Kidney epithelial cell (primary cell): Measurements from ENCODE around the gene NPHP4. TPM values are rescaled to one million over a fixed set of nuclear protein-coding genes. Genes with fewer than 3 reads are reported as not detected.

ENCODE experiments used
- DNase-seq: peaks from one replicate; pipeline ENCODE4 v3.0.0-alpha.2; 2010; ENCODE audit warnings: low read depth
- H3K27me3 ChIP-seq: 2 replicates; pipeline ENCODE4 v1.6.0; 2011; ENCODE audit warnings: low read length; ENCODE audit not compliant: control insufficient read depth, insufficient read depth
- H3K36me3 ChIP-seq: 2 replicates; pipeline ENCODE4 v1.5.1; 2011; ENCODE audit warnings: low read length; ENCODE audit not compliant: control insufficient read depth, insufficient read depth
- H3K4me3 ChIP-seq: 2 replicates; pipeline ENCODE4 v1.5.1; 2011; ENCODE audit warnings: low read depth, mild to moderate bottlenecking, control low read depth, low read length
- total RNA-seq: library from RNA; depleted of rRNA; stranded (reverse); fragments of >200 nt; gene quantifications from 2 replicates; pipeline ENCODE4 v1.2.3, GENCODE V29; 2015
- TF ChIP-seq, protein P1 (sequence below): IDR thresholded peaks from 2 replicates; pipeline ENCODE4 v1.5.1; 2011; ENCODE audit warnings: mild to moderate bottlenecking, moderate library complexity, low read length, control low read depth, inconsistent platforms; ENCODE audit not compliant: insufficient read depth, poor library complexity, severe bottlenecking

Gene NPHP4
- total RNA-seq, 1 donor from 2014 or later, result 6.6 TPM

DNA sequence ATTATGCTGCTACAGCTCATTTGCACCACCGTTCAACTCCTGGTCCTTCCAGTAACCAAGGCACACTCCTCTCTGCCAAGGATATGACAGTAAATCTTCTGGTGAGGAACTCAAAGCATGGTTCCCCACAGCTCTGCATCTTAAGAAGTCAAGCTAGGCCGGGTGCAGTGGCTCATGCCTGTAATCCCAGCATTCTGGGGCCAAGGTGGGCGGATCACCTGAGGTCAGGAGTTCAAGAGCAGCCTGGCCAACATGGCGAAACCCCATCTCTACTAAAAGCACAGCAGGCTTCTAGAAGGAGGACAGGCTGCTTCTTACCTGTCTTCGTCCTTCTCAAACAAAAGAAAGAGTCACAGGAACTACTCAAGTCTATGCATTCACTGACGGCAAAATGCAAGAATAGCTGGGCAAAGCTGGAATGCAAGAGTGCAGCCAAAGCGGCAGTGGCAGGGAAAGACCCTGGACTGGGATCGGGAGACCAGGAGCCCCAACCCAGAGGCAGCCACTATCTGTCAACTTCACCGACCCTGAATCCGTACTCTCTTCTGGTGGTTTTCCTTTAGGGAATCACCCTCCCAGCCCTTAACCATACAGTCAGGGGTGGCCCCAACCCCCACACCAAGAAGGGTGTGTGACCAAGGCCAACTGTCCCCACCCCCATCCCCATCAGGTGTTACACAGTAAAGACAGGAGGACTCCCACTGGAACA is 75.5 kb downstream of the NPHP4 start:
- H3K27me3 ChIP-seq, result no peaks in the 10 kb centered on the region
- H3K4me3 ChIP-seq, result no peak overlapping the region
- TF ChIP-seq, protein P1, sequence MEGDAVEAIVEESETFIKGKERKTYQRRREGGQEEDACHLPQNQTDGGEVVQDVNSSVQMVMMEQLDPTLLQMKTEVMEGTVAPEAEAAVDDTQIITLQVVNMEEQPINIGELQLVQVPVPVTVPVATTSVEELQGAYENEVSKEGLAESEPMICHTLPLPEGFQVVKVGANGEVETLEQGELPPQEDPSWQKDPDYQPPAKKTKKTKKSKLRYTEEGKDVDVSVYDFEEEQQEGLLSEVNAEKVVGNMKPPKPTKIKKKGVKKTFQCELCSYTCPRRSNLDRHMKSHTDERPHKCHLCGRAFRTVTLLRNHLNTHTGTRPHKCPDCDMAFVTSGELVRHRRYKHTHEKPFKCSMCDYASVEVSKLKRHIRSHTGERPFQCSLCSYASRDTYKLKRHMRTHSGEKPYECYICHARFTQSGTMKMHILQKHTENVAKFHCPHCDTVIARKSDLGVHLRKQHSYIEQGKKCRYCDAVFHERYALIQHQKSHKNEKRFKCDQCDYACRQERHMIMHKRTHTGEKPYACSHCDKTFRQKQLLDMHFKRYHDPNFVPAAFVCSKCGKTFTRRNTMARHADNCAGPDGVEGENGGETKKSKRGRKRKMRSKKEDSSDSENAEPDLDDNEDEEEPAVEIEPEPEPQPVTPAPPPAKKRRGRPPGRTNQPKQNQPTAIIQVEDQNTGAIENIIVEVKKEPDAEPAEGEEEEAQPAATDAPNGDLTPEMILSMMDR, result no peak
- DNase-seq, result no peak
- H3K36me3 ChIP-seq, result no peaks in the 10 kb centered on the region

DNA sequence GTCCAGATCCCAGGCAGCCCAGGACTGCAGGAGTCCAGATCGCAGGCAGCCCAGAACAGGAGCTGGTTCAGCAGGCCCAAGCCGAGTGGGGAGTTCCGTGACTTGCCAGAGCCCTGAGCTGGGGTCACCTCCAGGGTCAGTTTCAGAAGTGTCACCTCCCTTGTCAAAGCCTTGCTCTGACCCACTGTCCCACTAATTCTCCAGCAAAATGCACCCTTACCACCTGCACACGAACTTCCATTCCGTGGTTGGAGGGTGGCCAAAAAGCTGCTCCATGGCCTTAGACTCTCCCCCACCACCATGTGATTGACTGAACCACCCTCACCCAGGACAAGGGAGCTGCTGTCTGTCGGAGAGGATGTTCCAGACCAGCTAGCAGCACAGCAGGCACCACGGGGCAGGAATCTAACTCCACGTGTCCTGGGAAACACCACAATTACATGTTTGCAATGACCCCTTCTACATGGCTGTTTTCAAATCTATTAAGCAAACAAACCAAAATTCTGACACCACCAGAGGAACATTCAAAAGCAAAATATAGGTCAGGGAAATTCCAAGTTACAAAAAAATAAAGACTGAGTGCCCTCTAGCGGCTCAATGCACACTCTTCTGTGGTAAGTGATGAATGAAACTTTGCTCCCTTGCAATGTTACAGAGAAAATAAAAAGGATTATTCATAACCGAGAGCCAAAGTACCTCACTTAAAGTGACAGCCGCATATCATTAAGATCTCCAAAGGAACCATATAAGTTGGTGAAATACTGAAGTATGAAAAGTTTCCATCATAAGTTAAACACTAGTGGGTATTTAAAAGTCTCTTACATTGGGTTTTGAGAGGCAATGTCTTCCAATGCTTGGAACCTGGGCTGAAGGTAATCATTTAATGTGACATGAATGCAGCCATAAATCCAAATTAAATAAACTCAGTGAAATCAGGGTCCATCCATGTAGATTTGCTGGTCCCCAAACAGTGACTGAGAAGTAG is 76.3 kb downstream of the NPHP4 start:
- TF ChIP-seq, protein P1, result peak; percentile 66
- no peak for DNase-seq
- Histone ChIP-seq H3K36me3 (no peaks in the 10 kb centered on the region), H3K4me3 (no peak overlapping the region), H3K27me3 (no peaks in the 10 kb centered on the region)

DNA sequence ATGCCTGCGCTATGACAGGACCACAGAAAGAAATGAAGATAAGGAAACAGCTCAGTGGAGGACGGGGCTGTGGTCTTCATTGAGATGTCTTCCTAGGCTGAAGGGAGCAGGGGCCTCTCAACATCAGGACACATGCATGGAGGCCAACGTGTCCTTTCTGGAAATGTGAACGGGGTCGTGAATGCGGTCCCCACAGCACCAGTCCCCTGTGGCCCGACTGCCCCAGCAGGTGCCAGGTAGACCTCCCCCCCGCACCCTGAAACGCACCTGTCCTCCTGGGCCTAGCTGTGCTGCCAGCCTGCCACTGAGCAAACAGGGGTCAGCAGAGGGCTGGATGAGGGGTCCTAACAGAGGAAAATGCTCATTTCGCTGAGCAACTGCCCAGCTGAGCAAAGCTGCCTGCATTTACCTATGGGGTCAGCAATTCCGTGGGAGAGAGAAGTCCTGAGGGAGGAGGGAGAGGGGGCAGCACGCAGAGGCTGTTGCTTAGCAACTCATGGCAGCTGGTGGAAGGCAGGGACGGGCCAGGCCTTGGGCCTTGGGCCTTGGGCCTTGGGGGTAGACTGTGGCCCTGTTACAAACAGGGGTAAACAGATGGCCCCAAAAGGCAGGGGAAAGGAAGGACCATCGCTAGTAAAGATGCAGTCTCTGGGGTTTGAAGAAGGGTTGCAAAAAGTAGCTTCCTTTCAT is 77.4 kb downstream of the NPHP4 start:
- TF ChIP-seq, protein P1, result no peak
- Histone ChIP-seq H3K27me3 (no peaks in the 10 kb centered on the region), H3K4me3 (no peak overlapping the region), H3K36me3 (no peaks in the 10 kb centered on the region)
- no peak for DNase-seq

DNA sequence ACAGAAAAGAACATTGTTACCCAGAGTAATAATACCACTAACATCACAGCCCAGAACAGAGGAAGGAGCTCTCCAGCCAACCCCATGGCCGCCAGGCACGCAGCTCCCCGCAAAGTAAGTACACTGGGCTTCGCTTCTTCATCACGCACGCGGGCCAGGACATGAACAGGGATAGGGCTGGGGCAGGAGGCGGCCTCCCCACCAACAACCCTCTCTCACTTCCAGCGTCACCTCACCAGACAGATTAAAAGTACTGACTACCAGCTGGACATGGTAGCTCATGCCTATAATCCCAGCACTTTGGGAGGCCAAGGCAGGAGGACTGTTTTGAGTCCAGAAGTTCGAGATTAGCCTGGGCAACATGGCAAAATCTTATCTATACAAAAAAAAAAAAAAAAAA is 78.3 kb downstream of the NPHP4 start:
- Histone ChIP-seq H3K36me3 (no peaks in the 10 kb centered on the region), H3K27me3 (no peaks in the 10 kb centered on the region), H3K4me3 (no peak overlapping the region)
- TF ChIP-seq, protein P1, result no peak
- no peak for DNase-seq

DNA sequence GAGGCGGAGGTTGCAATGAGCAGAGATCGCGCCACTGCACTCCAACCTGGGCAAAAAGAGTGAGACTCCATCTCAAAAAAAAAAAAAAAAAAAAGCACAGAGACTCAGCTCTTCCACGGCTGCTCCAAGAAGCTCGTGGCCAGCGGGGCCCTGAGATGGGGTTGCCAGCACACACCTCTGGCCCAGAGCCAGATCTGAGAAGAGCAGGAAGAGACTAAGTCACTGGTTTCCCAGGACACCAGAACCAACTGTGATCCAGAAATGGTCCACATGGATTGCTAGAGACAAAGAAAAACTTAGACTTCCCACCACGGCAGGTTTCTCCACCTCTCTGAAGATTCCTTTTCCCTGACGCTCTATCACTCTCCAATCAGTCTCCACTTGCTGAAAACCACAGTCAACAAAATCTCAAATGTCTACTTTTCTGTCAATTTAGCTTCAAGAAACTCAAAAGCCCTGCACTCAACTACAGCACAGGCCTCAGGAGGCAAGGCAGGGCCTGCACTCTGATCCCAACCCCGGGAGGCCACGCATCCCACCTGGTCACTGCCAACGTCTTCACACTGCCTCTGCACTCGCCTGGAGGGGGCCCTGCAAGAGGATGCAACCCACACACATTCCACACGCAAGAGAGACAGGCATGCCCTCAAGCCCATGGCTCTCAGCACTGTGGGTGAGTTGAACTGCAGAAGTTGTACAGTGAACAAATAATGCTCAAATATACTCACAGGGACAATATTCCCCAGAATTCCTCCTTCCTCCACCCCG is 79.0 kb downstream of the NPHP4 start:
- TF ChIP-seq, protein P1, result no peak
- no peaks in the 10 kb centered on the region for H3K27me3 ChIP-seq
- no peaks in the 10 kb centered on the region for H3K36me3 ChIP-seq
- no peak for DNase-seq
- H3K4me3 ChIP-seq, result no peak overlapping the region
